HG02885 (cell line): ENCODE results near the gene NEK1.
"Not testable (repeated sequence)": the region's sequence is repeated elsewhere in the genome, so short reads cannot be mapped to it uniquely, and the experiment has no call there.

ENCODE experiments used
- ATAC-seq: cut with Tn5 transposase; IDR thresholded peaks from one replicate; pipeline ENCODE4 v1.9.1; 2021; ENCODE audit warnings: mild to moderate bottlenecking; ENCODE audit not compliant: unreplicated experiment, poor library complexity

The NEK1 gene

GRCh38 chr4:169627307-169627706 lies 14.9 kb upstream of the NEK1 start:
- ATAC-seq, result no peak

- no peak for ATAC-seq
Measured at GRCh38 chr4:169626331-169627282, 14.2 kb upstream of the NEK1 start.

DNA sequence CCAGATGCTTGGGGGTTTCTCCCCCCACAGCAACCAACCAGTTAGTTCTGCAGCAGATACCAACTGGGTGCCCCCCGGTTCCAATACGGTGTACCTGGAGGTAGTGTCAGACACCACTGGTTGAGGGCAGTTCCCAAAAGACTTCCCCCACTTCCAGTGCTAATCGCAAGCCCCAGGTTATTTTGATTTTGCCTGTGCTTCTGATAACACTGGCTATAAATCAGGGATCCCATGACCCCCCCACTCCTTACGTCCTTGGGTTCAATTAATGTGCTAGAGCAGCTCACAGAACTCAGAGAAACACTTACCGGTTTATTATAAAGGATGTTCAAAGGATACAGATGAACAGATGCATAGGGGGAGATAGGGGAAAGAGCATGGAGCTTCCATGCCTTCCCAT lies 13.5 kb upstream of the NEK1 start:
- ATAC-seq, result no peak

DNA sequence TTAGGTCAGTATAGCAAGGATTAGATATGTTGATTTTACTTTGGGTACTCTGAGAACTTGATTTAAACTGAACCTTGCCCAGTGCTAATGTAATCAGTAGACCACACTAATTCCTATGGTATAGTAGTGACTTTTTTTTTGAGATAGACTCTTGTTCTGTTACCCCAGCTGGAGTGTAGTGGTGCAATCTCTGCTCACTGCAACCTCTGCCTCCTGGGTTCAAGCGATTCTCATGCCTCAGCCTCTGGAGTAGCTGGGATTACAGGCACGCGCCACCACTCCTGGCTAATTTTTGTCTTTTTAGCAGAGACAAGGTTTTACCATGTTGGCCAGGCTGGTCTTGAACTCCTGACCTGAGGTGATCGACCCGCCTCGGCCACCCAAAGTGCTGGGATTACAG lies 11.6 kb upstream of the NEK1 start:
- ATAC-seq, result not testable (repeated sequence)

DNA sequence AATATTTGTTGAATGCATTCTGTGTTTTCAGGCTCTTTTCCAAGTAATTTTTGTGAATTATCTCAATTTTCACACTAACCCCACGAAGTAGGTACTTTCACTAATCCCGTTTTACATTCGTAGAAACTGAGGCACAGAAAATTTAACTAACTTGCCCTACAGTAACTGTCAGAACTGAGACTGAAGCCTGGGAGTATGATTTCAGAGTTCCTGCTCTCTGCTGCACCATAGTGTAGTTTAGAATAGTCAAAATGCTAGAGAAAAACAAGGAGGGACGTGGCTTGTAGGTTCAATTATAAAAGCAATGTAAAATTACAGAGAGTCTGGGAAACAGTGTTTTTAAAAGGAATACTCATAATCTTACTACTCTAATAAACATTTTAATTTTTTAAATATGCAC lies 10.2 kb upstream of the NEK1 start:
- ATAC-seq, result no peak

- ATAC-seq, result no peak
Measured at GRCh38 chr4:169621731-169622492, 9.5 kb upstream of the NEK1 start.

GRCh38 chr4:169620880-169621248 lies 8.5 kb upstream of the NEK1 start:
- ATAC-seq, result no peak

DNA sequence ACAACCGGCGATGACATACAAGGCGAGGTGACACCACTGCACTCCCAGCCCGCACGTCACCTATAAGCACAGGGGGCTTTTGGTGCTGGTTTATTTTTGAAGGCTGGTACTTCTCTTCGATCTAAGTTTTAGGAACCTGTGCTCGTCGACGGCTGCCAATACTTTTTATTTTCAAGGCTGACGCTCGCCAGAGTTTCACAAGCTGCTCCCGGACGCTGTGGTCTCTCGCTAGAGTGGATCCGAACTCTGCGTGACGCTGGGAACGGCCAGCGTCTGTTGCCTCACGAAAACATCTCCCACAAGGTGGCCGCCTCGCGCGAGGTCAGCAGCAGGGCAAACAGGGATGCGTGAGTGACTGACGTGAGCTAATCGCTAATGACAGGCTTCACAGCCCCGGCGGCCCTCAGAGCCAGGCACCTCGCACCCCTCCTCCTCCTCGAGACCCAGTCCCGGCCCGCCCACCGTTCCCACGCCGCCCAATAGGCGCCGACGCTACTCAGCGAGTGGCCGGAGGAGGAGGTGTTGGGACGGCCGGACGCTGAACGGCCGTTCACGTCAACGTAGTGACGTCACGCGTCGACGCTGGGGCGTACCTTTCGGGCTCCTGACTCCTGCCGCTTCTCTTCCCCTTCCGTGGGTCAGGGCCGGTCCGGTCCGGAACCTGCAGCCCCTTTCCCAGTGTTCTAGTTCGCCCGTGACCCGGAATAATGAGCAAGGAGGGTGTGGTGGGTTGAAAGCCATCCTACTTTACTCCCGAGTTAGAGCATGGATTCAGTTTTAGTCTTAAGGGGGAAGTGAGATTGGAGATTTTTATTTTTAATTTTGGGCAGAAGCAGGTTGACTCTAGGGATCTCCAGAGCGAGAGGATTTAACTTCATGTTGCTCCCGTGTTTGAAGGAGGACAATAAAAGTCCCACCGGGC lies 7.8 kb upstream of the NEK1 start, which contains the start of gene CLCN3:
Gene CLCN3 (plus strand): TSS at position 621 of the 922 bp plus-strand sequence. CDS start 15,351 bp downstream, outside the sequence.
- peak; percentile 95 for ATAC-seq

GRCh38 chr4:169619518-169619957 lies 7.2 kb upstream of the NEK1 start:
- ATAC-seq, result peak; percentile 44

- ATAC-seq, result no peak
Measured at GRCh38 chr4:169618986-169619385, 6.6 kb upstream of the NEK1 start.

DNA sequence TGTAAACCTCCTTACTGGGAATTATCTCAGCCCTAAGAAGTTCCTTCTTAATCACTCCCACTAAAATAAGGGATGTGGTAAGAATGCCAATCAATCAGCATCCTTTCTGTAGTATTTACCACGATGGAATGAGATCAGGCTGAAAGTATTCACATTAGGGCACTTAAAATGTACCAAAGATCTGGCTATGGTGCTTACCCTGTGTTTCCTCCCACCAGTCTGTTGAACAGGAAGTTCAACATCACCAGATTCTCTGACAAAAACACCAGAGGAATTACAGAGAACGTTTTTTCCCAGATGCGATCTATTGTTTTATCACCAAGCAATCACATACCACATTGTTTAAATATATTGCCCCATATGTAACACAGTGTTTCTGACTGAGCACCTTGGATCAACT lies 5.9 kb upstream of the NEK1 start:
- no peak for ATAC-seq

DNA sequence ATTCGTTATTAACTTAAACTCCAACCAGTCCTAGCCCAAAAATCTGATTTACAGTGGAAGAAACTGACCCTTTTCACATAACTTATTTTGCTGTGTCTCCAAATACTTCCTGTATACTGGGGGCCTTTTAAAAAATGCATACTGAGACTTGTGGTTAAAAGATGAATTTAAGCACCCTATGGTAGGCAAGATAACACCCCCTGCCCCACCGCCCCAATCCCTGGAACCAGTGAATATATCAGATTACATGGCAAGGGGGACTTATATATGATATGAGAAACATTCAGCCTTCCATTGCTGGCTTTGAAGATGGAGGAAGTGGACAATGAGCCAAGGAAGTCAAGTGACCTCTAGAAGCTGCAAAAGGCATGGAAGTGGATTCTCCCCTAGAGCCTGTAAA lies 4.9 kb upstream of the NEK1 start:
- ATAC-seq, result no peak

GRCh38 chr4:169616846-169617245 lies 4.5 kb upstream of the NEK1 start:
- ATAC-seq, result no peak

- ATAC-seq, result no peak
Measured at GRCh38 chr4:169615467-169616106, 3.2 kb upstream of the NEK1 start.

DNA sequence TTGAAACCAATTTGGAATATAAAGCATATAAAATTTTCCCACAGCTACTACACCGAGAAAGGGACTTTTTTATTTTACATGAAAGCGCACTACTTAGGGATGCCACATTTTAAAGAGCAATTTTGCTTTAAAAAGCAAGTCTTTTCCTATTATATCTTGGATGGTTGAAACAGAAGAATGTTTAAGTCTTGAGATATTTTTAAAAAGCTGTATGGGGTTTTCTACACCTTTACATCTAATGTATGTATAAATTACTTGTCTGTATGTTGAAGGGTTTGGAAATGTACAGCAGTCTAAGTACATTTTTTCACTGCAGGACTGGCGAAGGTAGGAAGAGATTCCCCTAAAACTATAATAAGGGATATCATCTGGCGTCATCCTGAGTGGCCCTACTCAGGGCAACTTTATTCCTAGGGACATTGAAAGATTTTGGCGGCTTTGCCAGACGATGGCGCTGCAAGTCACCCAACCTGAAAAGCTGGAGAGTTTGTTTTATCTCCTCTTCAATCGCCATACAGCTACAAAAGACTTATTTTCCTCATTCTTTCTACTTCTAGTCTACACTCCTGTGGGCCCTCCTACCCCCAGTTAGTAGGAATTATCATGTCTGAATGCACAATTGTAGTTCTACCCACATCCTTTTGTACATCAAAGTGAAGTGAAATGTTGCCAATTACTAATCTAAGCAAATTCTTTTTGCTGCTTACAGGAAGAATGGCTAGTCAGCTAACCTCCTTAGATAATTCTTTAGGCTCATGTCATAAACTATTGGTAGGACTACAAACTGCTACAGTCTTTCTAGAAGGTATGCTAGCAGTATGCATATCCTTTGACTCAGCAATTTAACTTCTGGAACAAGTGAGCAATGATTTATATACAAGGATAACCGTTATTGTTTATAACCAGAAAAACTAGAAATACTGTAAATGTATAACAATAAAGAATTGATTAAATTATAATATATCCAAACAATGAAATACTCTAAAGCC lies 782 bp upstream of the NEK1 start:
- ATAC-seq, result peak; percentile 39

DNA sequence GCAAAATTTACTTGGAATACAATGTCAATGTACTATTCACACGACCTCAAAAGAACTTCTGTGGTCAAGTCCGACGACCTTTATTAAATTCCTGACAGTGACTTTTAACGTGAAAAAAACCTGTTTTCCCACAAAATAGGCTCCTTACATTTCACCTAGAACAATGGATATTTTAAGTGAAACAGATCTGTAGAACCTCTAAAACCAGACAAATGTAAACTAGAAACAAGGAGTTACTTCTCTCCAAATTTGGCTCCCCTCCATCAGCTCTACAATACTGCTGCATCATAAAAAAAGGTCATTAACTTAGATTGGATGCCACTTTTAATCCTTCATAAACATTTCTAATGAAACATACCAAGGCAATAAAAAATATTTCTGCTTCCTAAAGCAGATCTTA lies 1.2 kb downstream of the NEK1 start:
- ATAC-seq, result no peak

DNA sequence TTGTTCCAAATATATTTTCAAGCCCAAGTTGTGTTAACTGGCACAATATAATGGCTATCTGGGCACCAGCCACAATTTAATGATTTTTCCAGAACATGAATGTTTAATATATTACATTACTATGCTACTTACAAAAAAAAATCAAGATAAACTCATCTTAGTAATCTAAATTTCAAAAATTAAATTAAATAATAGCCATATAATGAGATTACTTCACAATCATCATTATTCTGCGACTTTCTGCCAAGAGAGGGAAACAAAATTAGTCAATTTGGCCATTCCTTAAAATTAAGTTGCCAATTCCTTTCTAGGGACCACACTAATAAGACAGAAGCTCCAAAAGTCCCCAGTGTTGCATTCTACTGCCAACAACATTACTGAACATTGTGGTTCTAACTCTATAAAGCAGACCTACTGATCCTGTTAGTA lies 7.5 kb downstream of the NEK1 start:
- ATAC-seq, result no peak

DNA sequence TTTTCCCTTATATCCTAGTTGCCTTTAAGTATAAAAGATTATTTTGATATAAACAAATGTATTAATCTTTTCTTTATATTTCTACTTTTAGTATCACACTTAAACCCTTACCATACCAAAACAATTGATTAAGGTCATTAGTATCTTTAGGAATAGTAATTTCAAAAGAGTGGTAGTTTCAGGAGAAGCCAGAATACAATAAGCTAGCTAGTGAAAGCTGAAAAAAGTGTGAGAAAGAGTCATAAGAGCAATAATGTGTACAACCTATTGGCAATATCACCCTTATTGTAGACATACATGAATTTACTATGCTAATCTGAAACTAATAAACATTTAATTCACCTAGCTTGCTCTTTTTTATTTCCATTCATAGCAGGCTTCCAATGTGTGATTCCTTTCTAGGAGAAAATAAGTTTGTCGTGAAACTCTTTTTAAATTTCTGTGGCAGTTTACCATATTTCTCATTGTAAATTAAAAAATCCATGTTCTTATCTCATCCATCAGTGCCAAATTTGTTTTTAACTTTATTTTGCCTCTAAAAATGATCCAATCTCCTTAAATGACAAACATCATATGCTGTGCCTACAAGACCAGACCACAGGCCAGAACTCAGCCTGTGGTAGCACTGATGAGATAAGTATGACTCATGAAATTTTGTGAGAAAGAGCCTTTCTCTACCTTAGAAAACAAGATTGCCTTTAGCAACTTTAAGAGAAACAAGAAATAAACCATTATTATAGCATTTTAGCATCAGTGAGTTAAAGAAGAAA lies 8.1 kb downstream of the NEK1 start:
- peak; percentile 72 for ATAC-seq
